ENCODE data around the gene SYTL3.

DNA sequence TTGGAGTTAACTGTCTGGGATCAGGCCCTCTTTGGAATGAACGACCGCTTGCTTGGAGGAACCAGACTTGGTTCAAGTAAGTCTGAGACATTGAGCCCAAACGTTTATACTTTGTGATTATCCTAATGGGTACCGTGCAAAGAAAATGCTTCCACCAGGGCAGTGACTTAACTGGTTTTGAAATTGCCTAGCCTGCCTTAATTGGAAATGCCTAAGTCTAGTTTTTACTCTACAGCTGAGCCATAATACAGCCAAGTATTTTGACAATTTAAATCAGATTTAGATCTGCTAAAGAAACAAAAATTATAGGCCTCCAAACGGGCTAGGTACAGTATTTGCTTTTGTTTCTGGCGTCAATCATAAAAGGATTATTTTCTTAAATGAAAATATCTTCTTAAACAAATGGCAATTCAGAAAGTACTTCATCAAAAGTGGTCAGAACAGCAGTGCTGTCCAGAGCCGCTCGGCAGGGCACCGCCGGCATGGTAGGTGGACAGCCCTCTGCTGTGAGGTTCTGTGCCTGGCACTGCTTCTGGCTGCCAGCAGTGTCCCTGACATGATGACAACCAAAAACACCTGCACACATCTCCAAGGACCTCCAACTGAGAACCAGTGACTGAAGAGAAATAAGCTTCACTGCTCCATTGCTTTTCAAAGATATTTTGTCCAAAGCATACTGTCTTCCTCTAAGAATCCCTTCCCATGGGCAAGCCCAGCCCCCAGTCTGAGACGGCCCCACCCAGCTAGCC lies 113.8 kb downstream of the SYTL3 start:
- TF ChIP-seq, protein P1, sequence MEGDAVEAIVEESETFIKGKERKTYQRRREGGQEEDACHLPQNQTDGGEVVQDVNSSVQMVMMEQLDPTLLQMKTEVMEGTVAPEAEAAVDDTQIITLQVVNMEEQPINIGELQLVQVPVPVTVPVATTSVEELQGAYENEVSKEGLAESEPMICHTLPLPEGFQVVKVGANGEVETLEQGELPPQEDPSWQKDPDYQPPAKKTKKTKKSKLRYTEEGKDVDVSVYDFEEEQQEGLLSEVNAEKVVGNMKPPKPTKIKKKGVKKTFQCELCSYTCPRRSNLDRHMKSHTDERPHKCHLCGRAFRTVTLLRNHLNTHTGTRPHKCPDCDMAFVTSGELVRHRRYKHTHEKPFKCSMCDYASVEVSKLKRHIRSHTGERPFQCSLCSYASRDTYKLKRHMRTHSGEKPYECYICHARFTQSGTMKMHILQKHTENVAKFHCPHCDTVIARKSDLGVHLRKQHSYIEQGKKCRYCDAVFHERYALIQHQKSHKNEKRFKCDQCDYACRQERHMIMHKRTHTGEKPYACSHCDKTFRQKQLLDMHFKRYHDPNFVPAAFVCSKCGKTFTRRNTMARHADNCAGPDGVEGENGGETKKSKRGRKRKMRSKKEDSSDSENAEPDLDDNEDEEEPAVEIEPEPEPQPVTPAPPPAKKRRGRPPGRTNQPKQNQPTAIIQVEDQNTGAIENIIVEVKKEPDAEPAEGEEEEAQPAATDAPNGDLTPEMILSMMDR (conservative IDR thresholded peaks at IDR 0.05; ENCODE audit: low read depth in 2 of 2), result no peak
- TF ChIP-seq CREB1 (CRISPR knock-in tag; IDR thresholded peaks at IDR 0.05; ENCODE audit: low read depth) (no peak), EZH2 (IDR thresholded peaks at IDR 0.05; ENCODE audit: low read depth, unreplicated experiment) (no peak), JUNB (IDR thresholded peaks at IDR 0.05; ENCODE audit: unreplicated experiment) (no peak), POLR2AphosphoS5 (IDR thresholded peaks at IDR 0.05; ENCODE audit: low read depth) (no peak)
